Nephron (organoid): ENCODE measurements around the gene NEDD4L.

Experiments used
- H3K27ac Mint-ChIP-seq, 3 experiments: 2 replicates each; pipeline ENCODE4 v1.8.0; 2020; ENCODE audit warnings: mixed read lengths in 3 of 3, mild to moderate bottlenecking in 2 of 3, moderate library complexity in 1 of 3
- H3K27me3 Mint-ChIP-seq: 2 replicates; pipeline ENCODE4 v1.8.0; 2021; ENCODE audit warnings: low read depth, mild to moderate bottlenecking, moderate library complexity, mixed read lengths
- H3K36me3 Mint-ChIP-seq: 2 replicates; pipeline ENCODE4 v1.8.0; 2020; ENCODE audit warnings: low read depth, mixed read lengths
- H3K4me1 Mint-ChIP-seq: 2 replicates; pipeline ENCODE4 v1.8.0; 2020; ENCODE audit warnings: mixed read lengths
- H3K4me3 Mint-ChIP-seq, 3 experiments: 2 replicates each; pipeline ENCODE4 v1.8.0; 2020; ENCODE audit warnings: mild to moderate bottlenecking in 3 of 3, mixed read lengths in 3 of 3, moderate library complexity in 2 of 3
- H3K9me3 Mint-ChIP-seq: 2 replicates; pipeline ENCODE4 v1.8.0; 2020; ENCODE audit warnings: mixed read lengths
- TF ChIP-seq, protein P1 (sequence below), 3 experiments: fragments of 200-600 bp; sonication (generic); IDR thresholded peaks; one replicate each; pipeline ENCODE4 v1.5.0; 2021; ENCODE audit warnings: antibody characterized with exemption in 3 of 3; ENCODE audit not compliant: unreplicated experiment in 3 of 3

NEDD4L gene

DNA sequence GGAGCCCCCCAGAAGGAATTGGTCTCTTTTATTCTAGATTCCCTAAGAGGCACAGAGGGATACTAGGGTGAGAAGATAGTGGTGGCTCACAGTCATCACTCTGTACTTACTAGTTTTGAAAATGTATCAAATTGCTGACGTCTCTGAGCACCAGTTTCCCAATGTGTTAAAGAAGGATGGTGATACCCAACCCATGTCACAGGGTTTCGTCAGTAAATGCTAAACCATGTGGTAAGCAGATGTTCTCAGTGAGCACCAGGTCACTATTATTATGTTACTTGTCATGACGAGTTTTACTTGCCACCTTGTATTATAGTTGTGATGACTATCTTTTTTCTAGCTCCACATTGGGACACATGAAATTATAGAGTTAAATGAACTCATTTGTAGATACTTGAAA, 54.7 kb downstream of the NEDD4L start:
- no peaks in the 10 kb centered on the region for H3K9me3 Mint-ChIP-seq
- H3K27me3 Mint-ChIP-seq, result no peaks in the 10 kb centered on the region
- H3K27ac Mint-ChIP-seq, result no peak overlapping the region
- H3K36me3 Mint-ChIP-seq, result peaks cover 8% of the 10 kb centered on the region
- no peak overlapping the region for H3K4me3 Mint-ChIP-seq
- TF ChIP-seq, protein P1, sequence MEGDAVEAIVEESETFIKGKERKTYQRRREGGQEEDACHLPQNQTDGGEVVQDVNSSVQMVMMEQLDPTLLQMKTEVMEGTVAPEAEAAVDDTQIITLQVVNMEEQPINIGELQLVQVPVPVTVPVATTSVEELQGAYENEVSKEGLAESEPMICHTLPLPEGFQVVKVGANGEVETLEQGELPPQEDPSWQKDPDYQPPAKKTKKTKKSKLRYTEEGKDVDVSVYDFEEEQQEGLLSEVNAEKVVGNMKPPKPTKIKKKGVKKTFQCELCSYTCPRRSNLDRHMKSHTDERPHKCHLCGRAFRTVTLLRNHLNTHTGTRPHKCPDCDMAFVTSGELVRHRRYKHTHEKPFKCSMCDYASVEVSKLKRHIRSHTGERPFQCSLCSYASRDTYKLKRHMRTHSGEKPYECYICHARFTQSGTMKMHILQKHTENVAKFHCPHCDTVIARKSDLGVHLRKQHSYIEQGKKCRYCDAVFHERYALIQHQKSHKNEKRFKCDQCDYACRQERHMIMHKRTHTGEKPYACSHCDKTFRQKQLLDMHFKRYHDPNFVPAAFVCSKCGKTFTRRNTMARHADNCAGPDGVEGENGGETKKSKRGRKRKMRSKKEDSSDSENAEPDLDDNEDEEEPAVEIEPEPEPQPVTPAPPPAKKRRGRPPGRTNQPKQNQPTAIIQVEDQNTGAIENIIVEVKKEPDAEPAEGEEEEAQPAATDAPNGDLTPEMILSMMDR (IDR thresholded peaks at IDR 0.05; ENCODE audit: unreplicated experiment in 3 of 3), result no peak
- H3K4me1 Mint-ChIP-seq, result peaks cover 50% of the 10 kb centered on the region

DNA sequence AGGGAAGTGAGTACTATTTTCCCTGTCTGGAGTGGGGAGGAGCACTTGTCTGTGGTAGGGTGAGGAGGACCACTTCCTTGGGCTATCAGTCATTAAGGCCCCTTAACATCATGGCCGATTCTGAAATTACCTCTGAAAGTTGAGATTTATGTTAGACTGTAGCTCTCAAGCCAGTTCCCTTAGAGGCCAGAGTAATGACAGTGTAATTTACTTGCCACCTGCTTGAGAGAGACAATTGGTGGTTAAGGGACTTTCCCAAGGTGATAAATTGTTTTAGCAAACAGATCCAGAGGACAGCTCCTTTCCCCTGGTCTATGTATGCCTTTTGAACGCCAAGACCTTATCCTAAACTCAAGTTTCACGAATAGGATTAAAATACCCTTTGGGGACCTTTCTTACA, 56.1 kb downstream of the NEDD4L start:
- H3K36me3 Mint-ChIP-seq, result peaks cover 9% of the 10 kb centered on the region
- no peak overlapping the region for H3K4me3 Mint-ChIP-seq
- H3K27me3 Mint-ChIP-seq, result no peaks in the 10 kb centered on the region
- H3K9me3 Mint-ChIP-seq, result no peaks in the 10 kb centered on the region
- peak overlapping the region in 1 of 3 experiments; percentile 58 for H3K27ac Mint-ChIP-seq
- peaks cover 46% of the 10 kb centered on the region for H3K4me1 Mint-ChIP-seq
- TF ChIP-seq, protein P1 (IDR thresholded peaks at IDR 0.05; ENCODE audit: unreplicated experiment in 3 of 3), result no peak

DNA sequence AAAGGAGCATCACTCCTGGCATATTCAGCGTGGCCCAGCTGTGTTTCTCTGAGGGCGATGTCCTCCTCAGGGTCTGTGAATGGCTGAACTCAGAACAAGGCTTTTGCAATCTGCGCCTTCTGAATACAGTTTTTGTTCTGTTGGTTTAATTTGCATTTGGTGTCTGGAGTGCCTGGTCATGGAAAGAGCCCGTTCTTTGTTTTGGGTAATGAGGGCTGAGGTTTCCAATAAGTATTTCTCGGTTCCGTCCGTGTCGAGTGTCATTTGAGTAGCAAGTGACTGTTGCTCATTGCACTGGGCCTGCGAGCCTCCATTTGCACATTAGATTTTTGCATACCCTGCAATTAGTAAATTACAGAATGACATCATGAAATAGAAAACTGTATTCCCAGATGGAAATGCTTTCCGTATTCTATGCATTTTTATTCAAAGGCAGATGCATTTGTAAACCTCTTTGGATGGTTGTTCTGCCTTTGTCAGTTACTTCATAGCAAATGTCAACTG, 57.3 kb downstream of the NEDD4L start:
- Mint-ChIP-seq H3K9me3 (no peaks in the 10 kb centered on the region), H3K27me3 (no peaks in the 10 kb centered on the region), H3K27ac (no peak overlapping the region), H3K36me3 (peaks cover 4% of the 10 kb centered on the region), H3K4me1 (peaks cover 46% of the 10 kb centered on the region), H3K4me3 (no peak overlapping the region)
- TF ChIP-seq, protein P1 (IDR thresholded peaks at IDR 0.05; ENCODE audit: unreplicated experiment in 3 of 3), result no peak

DNA sequence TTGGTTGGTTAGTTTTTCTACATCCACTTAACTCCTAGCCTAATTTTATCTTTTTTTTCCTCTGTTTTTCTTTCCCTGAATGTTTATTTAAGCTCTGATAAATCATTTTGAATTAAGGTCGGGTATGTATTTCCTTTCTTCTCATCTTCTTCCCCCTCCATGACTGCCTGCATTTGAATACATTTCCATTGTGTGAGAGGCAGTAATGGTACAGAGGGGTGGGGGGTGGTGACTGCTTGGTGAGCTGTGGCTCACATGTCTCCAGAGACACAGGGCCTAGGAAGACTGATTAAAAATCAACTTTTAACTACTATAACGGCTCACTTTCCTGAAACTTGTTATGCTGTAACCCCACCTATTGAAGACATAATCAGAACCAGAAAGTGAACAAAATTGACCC, 58.0 kb downstream of the NEDD4L start:
- no peaks in the 10 kb centered on the region for H3K9me3 Mint-ChIP-seq
- H3K36me3 Mint-ChIP-seq, result peaks cover 5% of the 10 kb centered on the region
- no peak overlapping the region for H3K4me3 Mint-ChIP-seq
- TF ChIP-seq, protein P1 (IDR thresholded peaks at IDR 0.05; ENCODE audit: unreplicated experiment in 3 of 3), result no peak
- no peaks in the 10 kb centered on the region for H3K27me3 Mint-ChIP-seq
- H3K27ac Mint-ChIP-seq, result peak overlapping the region; percentile 24 to 72 (median 48)
- H3K4me1 Mint-ChIP-seq, result peaks cover 42% of the 10 kb centered on the region

DNA sequence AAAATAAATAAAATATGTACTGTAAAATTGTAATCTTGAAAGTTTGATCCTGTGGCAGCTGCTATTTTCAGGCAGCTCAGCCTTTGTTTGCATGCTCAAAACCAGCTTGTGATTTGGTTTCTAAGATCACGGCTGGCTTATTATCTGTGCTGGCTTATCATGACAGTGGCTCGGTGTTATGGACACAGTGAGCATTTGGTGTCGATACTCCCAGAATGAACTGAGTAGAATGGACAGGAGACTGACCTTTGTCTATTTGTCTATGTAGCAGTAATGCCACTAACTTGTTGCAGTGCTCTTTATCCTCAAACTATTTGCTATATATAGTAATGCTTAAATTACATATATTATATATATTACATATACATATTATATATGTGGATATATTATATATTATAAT, 58.8 kb downstream of the NEDD4L start:
- H3K9me3 Mint-ChIP-seq, result no peaks in the 10 kb centered on the region
- H3K4me3 Mint-ChIP-seq, result no peak overlapping the region
- H3K27ac Mint-ChIP-seq, result peak overlapping the region in 1 of 3 experiments; percentile 24
- TF ChIP-seq, protein P1 (IDR thresholded peaks at IDR 0.05; ENCODE audit: unreplicated experiment in 3 of 3), result no peak
- peaks cover 33% of the 10 kb centered on the region for H3K4me1 Mint-ChIP-seq
- H3K27me3 Mint-ChIP-seq, result no peaks in the 10 kb centered on the region
- peaks cover 8% of the 10 kb centered on the region for H3K36me3 Mint-ChIP-seq

DNA sequence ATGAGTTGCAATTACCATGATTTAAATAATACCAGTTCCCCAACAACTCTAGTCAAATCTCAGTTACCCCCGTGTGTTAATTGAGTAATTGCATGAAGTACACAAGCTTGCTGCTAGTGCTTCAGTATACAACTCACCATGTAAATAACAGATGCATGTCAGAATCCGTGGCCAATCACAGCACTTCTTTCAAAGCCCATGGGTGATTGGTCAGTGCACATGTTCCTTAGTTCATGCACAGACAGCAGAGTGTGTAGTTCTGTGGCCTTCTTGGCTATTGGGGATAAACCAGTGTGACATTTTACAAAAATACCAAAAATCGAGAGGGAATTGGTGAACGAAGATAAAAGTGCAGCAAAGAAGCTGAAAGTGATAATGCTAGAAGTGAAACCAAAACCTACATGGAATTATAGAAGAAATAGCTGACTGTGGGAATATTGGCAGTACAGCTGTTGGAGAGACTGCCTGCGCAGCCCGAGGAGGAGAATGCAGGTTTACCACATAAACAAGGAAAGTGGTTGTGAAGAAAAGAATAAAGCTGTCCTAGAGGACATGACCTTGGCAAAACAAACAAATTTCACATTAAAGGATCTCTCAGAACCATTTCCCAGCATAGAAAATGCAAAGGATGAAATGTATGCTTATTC, 59.4 kb downstream of the NEDD4L start:
- peak overlapping the region in 1 of 3 experiments; percentile 15 for H3K27ac Mint-ChIP-seq
- no peaks in the 10 kb centered on the region for H3K9me3 Mint-ChIP-seq
- TF ChIP-seq, protein P1 (IDR thresholded peaks at IDR 0.05; ENCODE audit: unreplicated experiment in 3 of 3), result no peak
- H3K36me3 Mint-ChIP-seq, result peaks cover 8% of the 10 kb centered on the region
- peaks cover 32% of the 10 kb centered on the region for H3K4me1 Mint-ChIP-seq
- no peaks in the 10 kb centered on the region for H3K27me3 Mint-ChIP-seq
- no peak overlapping the region for H3K4me3 Mint-ChIP-seq
